WTC11 (cell line): ENCODE data around the gene PNLIPRP1. TPM values are rescaled to one million over a fixed set of nuclear protein-coding genes. Genes with fewer than 3 reads are reported as not detected.

Source experiments
- ATAC-seq: fragments of 200-7000 bp; cut with Tn5 transposase; 2 replicates; pipeline ENCODE4 v1.10.0; 2021; ENCODE audit warnings: mild to moderate bottlenecking, moderate library complexity
- CTCF ChIA-PET: fragments of 300-600 bp; sonication (Branson Sonifier 250); formaldehyde crosslinking; loops from one replicate; lab custom pipeline; 2021; ENCODE audit warnings: antibody characterized with exemption; lab: Charles Lee
- POLR2A ChIA-PET: fragments of 350-600 bp; sonication (Branson Sonifier 250); formaldehyde crosslinking; loops from one replicate; lab custom pipeline; 2021; ENCODE audit warnings: antibody characterized with exemption; lab: Charles Lee
- DNase-seq: peaks from one replicate; pipeline ENCODE4 v3.0.0; 2021; ENCODE audit warnings: low spot score
- H3K27ac Mint-ChIP-seq: 2 replicates; pipeline ENCODE4 v1.8.0; 2021; ENCODE audit warnings: mixed read lengths
- H3K27me3 Mint-ChIP-seq: 2 replicates; pipeline ENCODE4 v1.8.0; 2021; ENCODE audit warnings: low read depth, mild to moderate bottlenecking, moderate library complexity, mixed read lengths
- H3K36me3 Mint-ChIP-seq: 2 replicates; pipeline ENCODE4 v1.8.0; 2021; ENCODE audit warnings: mixed read lengths
- H3K4me1 Mint-ChIP-seq: 2 replicates; pipeline ENCODE4 v1.8.0; 2022; ENCODE audit warnings: mixed read lengths
- H3K4me3 Mint-ChIP-seq: 2 replicates; pipeline ENCODE4 v1.8.0; 2021; ENCODE audit warnings: mild to moderate bottlenecking, moderate library complexity, mixed read lengths
- H3K9me3 Mint-ChIP-seq: 2 replicates; pipeline ENCODE4 v1.8.0; 2021; ENCODE audit warnings: mixed read lengths
- JUN ChIP-seq: sonication (generic); formaldehyde crosslinking; IDR thresholded peaks from 2 replicates; pipeline ENCODE4 v1.8.0; 2023; ENCODE audit warnings: mild to moderate bottlenecking, missing genetic modification reagents
- MYBL2 ChIP-seq: sonication (generic); formaldehyde crosslinking; IDR thresholded peaks from 2 replicates; pipeline ENCODE4 v1.8.1; 2023; ENCODE audit warnings: mild to moderate bottlenecking, moderate library complexity, missing genetic modification reagents
- PRRX2 ChIP-seq: fragments of 250-450 bp; sonication (Bioruptor Pico); IDR thresholded peaks from 2 replicates; pipeline ENCODE4 v1.8.0; 2021; ENCODE audit warnings: mild to moderate bottlenecking
- RORB ChIP-seq: fragments of 250-450 bp; sonication (Bioruptor Pico); IDR thresholded peaks from 2 replicates; pipeline ENCODE4 v1.9.0; 2021; ENCODE audit warnings: mild to moderate bottlenecking
- SMAD3 ChIP-seq: sonication (generic); formaldehyde crosslinking; IDR thresholded peaks from 2 replicates; pipeline ENCODE4 v1.8.0; 2022; ENCODE audit warnings: missing genetic modification reagents, mild to moderate bottlenecking, borderline replicate concordance
- TEAD1 ChIP-seq: sonication (generic); formaldehyde crosslinking; IDR thresholded peaks from 2 replicates; pipeline ENCODE4 v1.8.0; 2022; ENCODE audit warnings: mild to moderate bottlenecking, missing genetic modification reagents
- TP53 ChIP-seq: sonication (generic); formaldehyde crosslinking; IDR thresholded peaks from 2 replicates; pipeline ENCODE4 v1.8.1; 2023; ENCODE audit warnings: mild to moderate bottlenecking, missing genetic modification reagents
- ZNF121 ChIP-seq: sonication (generic); formaldehyde crosslinking; IDR thresholded peaks from 2 replicates; pipeline ENCODE4 v1.8.0; 2023; ENCODE audit warnings: missing genetic modification reagents
- ZNF423 ChIP-seq: fragments of 250-450 bp; sonication (Bioruptor Pico); IDR thresholded peaks from 2 replicates; pipeline ENCODE4 v2.1.2; 2022; ENCODE audit warnings: mild to moderate bottlenecking, moderate library complexity
- total RNA-seq: library from RNA; stranded (reverse); gene quantifications from 3 replicates; pipeline ENCODE4 v1.2.3, GENCODE V29; 2021
- TF ChIP-seq, protein P1 (sequence below): fragments of 250-450 bp; sonication (Bioruptor Pico); IDR thresholded peaks from 2 replicates; pipeline ENCODE4 v1.9.0; 2021; ENCODE audit warnings: mild to moderate bottlenecking, borderline replicate concordance
- TF ChIP-seq, protein P2 (sequence below): fragments of 250-450 bp; sonication (Bioruptor Pico); conservative IDR thresholded peaks from 2 replicates; pipeline ENCODE4 v1.9.0; 2021; ENCODE audit warnings: mild to moderate bottlenecking
- TF ChIP-seq, protein P3 (sequence below): fragments of 250-450 bp; sonication (Bioruptor Pico); IDR thresholded peaks from 2 replicates; pipeline ENCODE4 v1.9.0; 2021; ENCODE audit warnings: mild to moderate bottlenecking
- TF ChIP-seq, protein P4 (sequence below): sonication (generic); formaldehyde crosslinking; IDR thresholded peaks from 2 replicates; pipeline ENCODE4 v1.8.1; 2023; ENCODE audit warnings: mild to moderate bottlenecking, missing genetic modification reagents

The PNLIPRP1 gene
- total RNA-seq, 1 experiment from 2014 or later, result 0.68 TPM

DNA sequence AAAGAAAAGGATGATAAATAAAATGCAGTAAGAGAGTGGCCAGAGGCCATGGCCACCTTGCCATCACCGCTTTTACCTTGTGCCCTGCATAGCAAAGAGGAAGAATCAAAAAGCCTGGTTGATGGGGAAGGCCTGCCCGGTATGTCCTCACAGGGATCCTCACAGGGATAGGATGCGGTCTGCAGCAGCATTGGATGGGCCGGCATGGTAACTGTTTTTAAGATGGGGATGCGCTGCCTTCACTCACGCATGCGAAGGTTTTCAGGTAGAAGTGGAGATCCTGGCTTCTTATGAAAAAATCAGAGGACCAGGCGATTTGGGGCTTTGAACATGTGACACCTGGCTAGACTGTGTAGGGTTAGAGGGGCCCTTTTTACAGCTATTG is 42.4 kb downstream of the PNLIPRP1 start (continued):
- TF ChIP-seq ZNF423 (CRISPR knock-in tag) (no peak), TP53 (CRISPR knock-in tag) (no peak), PRRX2 (CRISPR knock-in tag) (no peak)
- TF ChIP-seq, protein P1, sequence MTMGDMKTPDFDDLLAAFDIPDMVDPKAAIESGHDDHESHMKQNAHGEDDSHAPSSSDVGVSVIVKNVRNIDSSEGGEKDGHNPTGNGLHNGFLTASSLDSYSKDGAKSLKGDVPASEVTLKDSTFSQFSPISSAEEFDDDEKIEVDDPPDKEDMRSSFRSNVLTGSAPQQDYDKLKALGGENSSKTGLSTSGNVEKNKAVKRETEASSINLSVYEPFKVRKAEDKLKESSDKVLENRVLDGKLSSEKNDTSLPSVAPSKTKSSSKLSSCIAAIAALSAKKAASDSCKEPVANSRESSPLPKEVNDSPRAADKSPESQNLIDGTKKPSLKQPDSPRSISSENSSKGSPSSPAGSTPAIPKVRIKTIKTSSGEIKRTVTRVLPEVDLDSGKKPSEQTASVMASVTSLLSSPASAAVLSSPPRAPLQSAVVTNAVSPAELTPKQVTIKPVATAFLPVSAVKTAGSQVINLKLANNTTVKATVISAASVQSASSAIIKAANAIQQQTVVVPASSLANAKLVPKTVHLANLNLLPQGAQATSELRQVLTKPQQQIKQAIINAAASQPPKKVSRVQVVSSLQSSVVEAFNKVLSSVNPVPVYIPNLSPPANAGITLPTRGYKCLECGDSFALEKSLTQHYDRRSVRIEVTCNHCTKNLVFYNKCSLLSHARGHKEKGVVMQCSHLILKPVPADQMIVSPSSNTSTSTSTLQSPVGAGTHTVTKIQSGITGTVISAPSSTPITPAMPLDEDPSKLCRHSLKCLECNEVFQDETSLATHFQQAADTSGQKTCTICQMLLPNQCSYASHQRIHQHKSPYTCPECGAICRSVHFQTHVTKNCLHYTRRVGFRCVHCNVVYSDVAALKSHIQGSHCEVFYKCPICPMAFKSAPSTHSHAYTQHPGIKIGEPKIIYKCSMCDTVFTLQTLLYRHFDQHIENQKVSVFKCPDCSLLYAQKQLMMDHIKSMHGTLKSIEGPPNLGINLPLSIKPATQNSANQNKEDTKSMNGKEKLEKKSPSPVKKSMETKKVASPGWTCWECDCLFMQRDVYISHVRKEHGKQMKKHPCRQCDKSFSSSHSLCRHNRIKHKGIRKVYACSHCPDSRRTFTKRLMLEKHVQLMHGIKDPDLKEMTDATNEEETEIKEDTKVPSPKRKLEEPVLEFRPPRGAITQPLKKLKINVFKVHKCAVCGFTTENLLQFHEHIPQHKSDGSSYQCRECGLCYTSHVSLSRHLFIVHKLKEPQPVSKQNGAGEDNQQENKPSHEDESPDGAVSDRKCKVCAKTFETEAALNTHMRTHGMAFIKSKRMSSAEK, result no peak

DNA sequence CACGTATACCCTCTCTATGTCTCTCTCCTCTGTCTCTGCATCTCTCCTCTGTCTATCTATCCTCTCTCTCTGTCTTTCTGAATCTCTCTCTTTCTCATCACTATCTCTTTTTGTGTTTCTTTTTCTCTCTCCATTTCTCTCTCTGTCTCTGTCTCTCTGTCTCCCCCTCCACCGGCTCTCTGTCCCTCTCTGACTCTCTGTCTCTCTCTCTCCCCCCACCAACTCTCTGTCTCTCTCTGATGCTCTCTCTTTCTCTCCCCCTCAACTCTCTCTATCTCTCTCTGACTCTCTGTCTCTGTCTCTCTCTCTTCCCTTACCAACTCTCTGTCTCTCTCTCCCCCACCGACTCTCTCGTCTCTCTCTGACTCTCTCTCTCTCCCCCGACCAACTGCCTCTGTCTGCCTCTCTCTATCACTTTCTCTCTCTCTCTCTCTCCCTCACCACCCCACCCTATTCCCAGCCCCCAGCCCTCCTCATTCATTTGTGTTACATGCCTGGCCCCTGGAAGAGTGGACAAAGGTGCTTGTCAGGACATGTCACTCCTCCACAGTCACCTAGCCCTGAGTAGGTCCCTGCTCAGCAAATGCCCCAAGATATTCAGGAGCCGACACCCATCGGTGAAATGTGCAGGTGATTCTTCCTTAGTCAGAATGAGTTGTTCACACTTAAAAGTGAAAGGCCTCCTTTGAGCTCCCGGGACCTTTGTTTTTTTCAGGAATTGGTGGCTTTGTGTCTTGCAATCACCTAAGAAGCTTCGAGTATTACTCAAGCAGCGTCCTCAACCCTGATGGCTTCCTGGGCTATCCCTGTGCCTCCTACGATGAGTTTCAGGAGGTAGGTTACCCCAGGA is 43.6 kb downstream of the PNLIPRP1 start:
- ChIA-PET POLR2A (no interaction called here), CTCF (no interaction called here)
- H3K4me1 Mint-ChIP-seq, result no peaks in the 10 kb centered on the region
- no peak overlapping the region for H3K27ac Mint-ChIP-seq
- no peak overlapping the region for H3K4me3 Mint-ChIP-seq
- H3K36me3 Mint-ChIP-seq, result no peaks in the 10 kb centered on the region
- no peaks in the 10 kb centered on the region for H3K9me3 Mint-ChIP-seq
- no peak for ATAC-seq
- DNase-seq, result no peak
- TF ChIP-seq ZNF121 (CRISPR knock-in tag), result no peak
- TF ChIP-seq SMAD3, result no peak
- no peak for TF ChIP-seq TEAD1 (CRISPR knock-in tag)
- TF ChIP-seq, protein P2, sequence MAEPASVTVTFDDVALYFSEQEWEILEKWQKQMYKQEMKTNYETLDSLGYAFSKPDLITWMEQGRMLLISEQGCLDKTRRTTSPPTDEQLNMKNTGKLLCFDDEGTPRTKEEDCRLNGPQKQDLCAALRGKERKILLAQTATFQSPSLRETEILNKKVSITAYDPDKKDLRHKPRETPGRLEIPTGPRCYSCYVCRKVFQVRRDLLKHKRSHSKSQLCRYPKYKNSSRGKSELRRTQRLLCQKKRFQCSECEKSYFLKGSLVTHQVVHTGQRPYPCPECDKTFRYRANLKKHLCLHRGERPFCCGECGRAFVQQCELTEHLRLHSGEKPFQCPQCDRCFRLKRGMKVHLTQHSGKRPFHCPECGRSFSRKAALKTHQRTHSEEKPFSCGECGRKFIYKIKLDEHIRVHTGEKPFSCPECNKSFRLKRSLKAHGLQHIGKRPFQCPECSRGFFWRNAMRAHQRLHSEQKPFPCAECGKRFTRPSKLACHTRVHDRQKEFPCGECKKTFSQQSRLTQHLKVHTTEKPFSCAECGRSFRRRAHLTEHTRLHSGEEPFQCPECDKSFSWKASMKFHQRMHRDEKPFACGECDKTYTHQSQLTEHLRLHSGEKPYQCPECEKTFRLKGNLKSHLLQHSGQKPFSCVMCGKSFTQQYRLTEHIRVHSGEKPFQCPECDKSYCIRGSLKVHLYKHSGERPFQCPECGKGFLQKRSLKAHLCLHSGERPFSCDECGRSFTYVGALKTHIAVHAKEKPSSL (CRISPR knock-in tag), result no peak
- no peak for TF ChIP-seq JUN (CRISPR knock-in tag)
- TF ChIP-seq, protein P3, sequence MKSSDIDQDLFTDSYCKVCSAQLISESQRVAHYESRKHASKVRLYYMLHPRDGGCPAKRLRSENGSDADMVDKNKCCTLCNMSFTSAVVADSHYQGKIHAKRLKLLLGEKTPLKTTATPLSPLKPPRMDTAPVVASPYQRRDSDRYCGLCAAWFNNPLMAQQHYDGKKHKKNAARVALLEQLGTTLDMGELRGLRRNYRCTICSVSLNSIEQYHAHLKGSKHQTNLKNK, result no peak
- no peak for TF ChIP-seq MYBL2 (CRISPR knock-in tag)
- TF ChIP-seq RORB (CRISPR knock-in tag), result no peak
- H3K27me3 Mint-ChIP-seq, result no peaks in the 10 kb centered on the region

DNA sequence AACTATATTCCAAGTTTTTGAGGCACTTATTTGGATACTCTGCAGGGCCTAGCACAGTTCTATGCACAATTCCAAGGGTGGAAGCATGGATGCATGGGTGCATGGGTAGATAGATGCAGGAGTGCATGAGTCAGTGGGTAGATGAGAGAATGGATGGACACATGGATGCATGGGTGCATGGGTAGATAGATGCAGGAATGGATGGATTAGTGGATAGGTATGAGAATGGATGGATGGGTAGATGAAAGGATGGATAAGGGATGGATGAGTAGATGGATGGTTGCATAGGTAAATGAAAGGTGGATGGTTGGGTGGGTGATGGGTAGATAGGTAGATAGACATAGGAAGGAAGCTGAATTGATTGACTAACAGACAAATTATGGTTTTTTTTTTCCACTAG is 45.6 kb downstream of the PNLIPRP1 start:
- H3K4me3 Mint-ChIP-seq, result no peak overlapping the region
- DNase-seq (no peak), ATAC-seq (no peak)
- ChIA-PET POLR2A (no interaction called here), CTCF (no interaction called here)
- H3K4me1 Mint-ChIP-seq, result no peaks in the 10 kb centered on the region
- H3K36me3 Mint-ChIP-seq, result no peaks in the 10 kb centered on the region
- H3K9me3 Mint-ChIP-seq, result peaks cover 9% of the 10 kb centered on the region
- no peak overlapping the region for H3K27ac Mint-ChIP-seq
- H3K27me3 Mint-ChIP-seq, result no peaks in the 10 kb centered on the region; the same call in 1 of the 2 replicates
- TF ChIP-seq, protein P4, sequence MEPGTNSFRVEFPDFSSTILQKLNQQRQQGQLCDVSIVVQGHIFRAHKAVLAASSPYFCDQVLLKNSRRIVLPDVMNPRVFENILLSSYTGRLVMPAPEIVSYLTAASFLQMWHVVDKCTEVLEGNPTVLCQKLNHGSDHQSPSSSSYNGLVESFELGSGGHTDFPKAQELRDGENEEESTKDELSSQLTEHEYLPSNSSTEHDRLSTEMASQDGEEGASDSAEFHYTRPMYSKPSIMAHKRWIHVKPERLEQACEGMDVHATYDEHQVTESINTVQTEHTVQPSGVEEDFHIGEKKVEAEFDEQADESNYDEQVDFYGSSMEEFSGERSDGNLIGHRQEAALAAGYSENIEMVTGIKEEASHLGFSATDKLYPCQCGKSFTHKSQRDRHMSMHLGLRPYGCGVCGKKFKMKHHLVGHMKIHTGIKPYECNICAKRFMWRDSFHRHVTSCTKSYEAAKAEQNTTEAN (CRISPR knock-in tag), result no peak
